Fibroblast of lung (primary cell): ENCODE results near the gene CFAP74. TPM values are rescaled to one million over a fixed set of nuclear protein-coding genes. Genes with fewer than 3 reads are reported as not detected.

ENCODE experiments used
- DNase-seq, 2 donors: peaks; one replicate each; pipeline versions ENCODE4 v3.0.0 to v3.0.0-alpha.2; 2010; ENCODE audit warnings: low read depth in 2 of 2
- H2AFZ ChIP-seq: 2 replicates; pipeline ENCODE4 v1.5.1; 2012; ENCODE audit warnings: low read length, control low read depth, inconsistent platforms
- H3K27ac ChIP-seq: 2 replicates; pipeline ENCODE4 v1.5.1; 2011; ENCODE audit warnings: low read length, control low read depth; ENCODE audit not compliant: insufficient read depth
- H3K27me3 ChIP-seq: 2 replicates; pipeline ENCODE4 v1.5.1; 2011; ENCODE audit warnings: mild to moderate bottlenecking, low read length; ENCODE audit not compliant: control insufficient read depth, insufficient read depth
- H3K36me3 ChIP-seq: 2 replicates; pipeline ENCODE4 v1.5.1; 2011; ENCODE audit warnings: low read length; ENCODE audit not compliant: control insufficient read depth, insufficient read depth
- H3K4me1 ChIP-seq: 2 replicates; pipeline ENCODE4 v1.5.1; 2011; ENCODE audit warnings: low read length; ENCODE audit not compliant: control insufficient read depth, insufficient read depth; ENCODE audit errors: extremely low read depth
- H3K4me2 ChIP-seq: 2 replicates; pipeline ENCODE4 v1.5.1; 2011; ENCODE audit warnings: low read length, control low read depth; ENCODE audit not compliant: insufficient read depth; ENCODE audit errors: extremely low read depth
- H3K4me3 ChIP-seq, 4 experiments: fragments of 200-600 bp in 1 of 4; sonication (generic) in 1 of 4; replicated peaks in 1 of 4; 2 replicates each; pipeline ENCODE4 v1.5.1; 2011 to 2016; ENCODE audit warnings: low read length in 4 of 4, low read depth in 3 of 4, mild to moderate bottlenecking in 3 of 4, control low read depth in 2 of 4, inconsistent platforms in 1 of 4, mixed read lengths in 1 of 4; ENCODE audit not compliant: insufficient read depth in 1 of 4; ENCODE audit errors: control extremely low read depth in 1 of 4
- H3K79me2 ChIP-seq: 2 replicates; pipeline ENCODE4 v1.5.1; 2012; ENCODE audit warnings: mild to moderate bottlenecking, low read length, inconsistent platforms; ENCODE audit not compliant: control insufficient read depth, insufficient read depth
- H3K9ac ChIP-seq: 2 replicates; pipeline ENCODE4 v1.5.1; 2011; ENCODE audit warnings: mild to moderate bottlenecking, low read length, control low read depth; ENCODE audit not compliant: insufficient read depth
- H3K9me3 ChIP-seq: 2 replicates; pipeline ENCODE4 v1.5.1; 2012; ENCODE audit warnings: low read depth, low read length; ENCODE audit not compliant: control insufficient read depth, insufficient read depth
- H4K20me1 ChIP-seq: 2 replicates; pipeline ENCODE4 v1.5.1; 2011; ENCODE audit warnings: low read length; ENCODE audit not compliant: control insufficient read depth, insufficient read depth; ENCODE audit errors: extremely low read depth
- CTCF ChIP-seq, 2 donors: IDR thresholded peaks in 1 of 2; conservative IDR thresholded peaks in 1 of 2; 1 replicate in 1 of 2; 2 replicates in 1 of 2; pipeline ENCODE4 v1.5.1; 2011 to 2012; ENCODE audit warnings: low read length in 2 of 2, control low read depth in 1 of 2, inconsistent platforms in 1 of 2, low read depth in 1 of 2, mild to moderate bottlenecking in 1 of 2
- EZH2 ChIP-seq: IDR thresholded peaks from 2 replicates; pipeline ENCODE4 v1.5.1; 2012; ENCODE audit warnings: low read length, control low read depth, mild to moderate bottlenecking; ENCODE audit errors: missing control alignments
- polyA plus RNA-seq, 2 donors: library from polyadenylated mRNA; depleted of rRNA in 1 of 2; stranded (reverse) in 1 of 2; unstranded in 1 of 2; fragments of >200 nt; gene quantifications; 2 replicates each; pipeline ENCODE4 v1.2.1, GENCODE V29; 2011 to 2012; ENCODE audit warnings: missing spikeins in 1 of 2
- total RNA-seq: library from RNA; depleted of rRNA; stranded (reverse); fragments of >200 nt; gene quantifications from 2 replicates; pipeline ENCODE4 v1.2.1, GENCODE V29; 2014

Gene CFAP74
- total and polyA plus RNA-seq, 2 donors (not counting 1 experiment from before 2014, with no cell fraction given): not detected

GRCh38 chr1:1875932-1876331 lies 127.7 kb downstream of the CFAP74 start:
- no peak overlapping the region for H3K27ac ChIP-seq
- no peak overlapping the region for H3K4me3 ChIP-seq
- H3K4me1 ChIP-seq: peaks cover 6% of the 10 kb centered on the region
- DNase-seq: no peak
- H3K79me2 ChIP-seq: peaks cover 99% of the 10 kb centered on the region
- peaks cover 22% of the 10 kb centered on the region for H4K20me1 ChIP-seq
- no peak overlapping the region for H3K9ac ChIP-seq
- no peaks in the 10 kb centered on the region for H3K9me3 ChIP-seq
- peaks cover 10% of the 10 kb centered on the region for H3K36me3 ChIP-seq
- no peak overlapping the region for H3K4me2 ChIP-seq
- H2AFZ ChIP-seq: no peak overlapping the region
- TF ChIP-seq EZH2 (no peak), CTCF (conservative IDR thresholded peaks at IDR 0.05 in 1 of 2, IDR thresholded peaks at IDR 0.05 in 1 of 2; ENCODE audit: low read depth in 1 of 2, low read length in 2 of 2) (no peak)
- no peaks in the 10 kb centered on the region for H3K27me3 ChIP-seq

GRCh38 chr1:1874901-1875300 lies 128.7 kb downstream of the CFAP74 start:
- H3K9ac ChIP-seq: no peak overlapping the region
- no peak for TF ChIP-seq EZH2
- TF ChIP-seq CTCF (conservative IDR thresholded peaks at IDR 0.05 in 1 of 2, IDR thresholded peaks at IDR 0.05 in 1 of 2; ENCODE audit: low read depth in 1 of 2, low read length in 2 of 2): no peak
- DNase-seq: no peak
- H3K4me1 ChIP-seq: peaks cover 3% of the 10 kb centered on the region
- H3K27ac ChIP-seq: no peak overlapping the region
- no peak overlapping the region for H2AFZ ChIP-seq
- no peak overlapping the region for H3K4me3 ChIP-seq
- H3K27me3 ChIP-seq: no peaks in the 10 kb centered on the region
- H3K4me2 ChIP-seq: no peak overlapping the region
- peaks cover 23% of the 10 kb centered on the region for H4K20me1 ChIP-seq
- H3K79me2 ChIP-seq: peaks cover 100% of the 10 kb centered on the region
- peaks cover 10% of the 10 kb centered on the region for H3K36me3 ChIP-seq
- no peaks in the 10 kb centered on the region for H3K9me3 ChIP-seq

- no peaks in the 10 kb centered on the region for H3K27me3 ChIP-seq
- TF ChIP-seq EZH2: no peak
- TF ChIP-seq CTCF (conservative IDR thresholded peaks at IDR 0.05 in 1 of 2, IDR thresholded peaks at IDR 0.05 in 1 of 2; ENCODE audit: low read depth in 1 of 2, low read length in 2 of 2): no peak
- no peak for DNase-seq
- no peak overlapping the region for H3K4me3 ChIP-seq
- H3K36me3 ChIP-seq: peaks cover 10% of the 10 kb centered on the region
- no peak overlapping the region for H3K9ac ChIP-seq
- peaks cover 3% of the 10 kb centered on the region for H3K4me1 ChIP-seq
- no peak overlapping the region for H2AFZ ChIP-seq
- H3K79me2 ChIP-seq: peaks cover 97% of the 10 kb centered on the region
- H4K20me1 ChIP-seq: peaks cover 22% of the 10 kb centered on the region
- peak overlapping the region; percentile 3 for H3K4me2 ChIP-seq
- no peak overlapping the region for H3K27ac ChIP-seq
- H3K9me3 ChIP-seq: no peaks in the 10 kb centered on the region
These were observed 130.4 kb downstream of the CFAP74 start for GRCh38 chr1:1873186-1873585.
